HUDEP-2 (cell line): ENCODE results near the gene PRG2.

Experiments
- DNase-seq, 76 experiments: peaks; one replicate each; lab custom pipeline; 2025; ENCODE audit not compliant: unreplicated experiment in 76 of 76; lab: John Stamatoyannopoulos, UW

Gene PRG2

DNA sequence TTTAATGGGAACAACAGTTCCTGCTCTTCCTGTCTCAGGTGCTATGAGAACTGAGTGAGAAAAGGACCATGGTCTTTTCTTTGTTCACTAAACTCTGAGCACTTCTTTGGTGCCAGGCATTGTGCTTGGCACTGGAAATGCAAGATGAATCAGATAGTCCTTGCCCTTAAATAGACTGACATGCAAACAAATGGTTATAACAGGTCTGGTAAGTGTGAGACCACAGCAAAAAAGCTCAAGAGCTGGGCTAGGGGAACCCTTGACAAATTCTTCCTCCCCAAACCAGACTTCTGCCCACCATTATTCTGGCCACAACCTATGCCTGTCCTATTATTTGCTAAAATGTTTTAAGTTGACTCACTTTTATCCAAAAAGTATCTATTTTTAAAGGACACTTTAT, 31.4 kb upstream of the PRG2 start:
- DNase-seq, result no peak

DNA sequence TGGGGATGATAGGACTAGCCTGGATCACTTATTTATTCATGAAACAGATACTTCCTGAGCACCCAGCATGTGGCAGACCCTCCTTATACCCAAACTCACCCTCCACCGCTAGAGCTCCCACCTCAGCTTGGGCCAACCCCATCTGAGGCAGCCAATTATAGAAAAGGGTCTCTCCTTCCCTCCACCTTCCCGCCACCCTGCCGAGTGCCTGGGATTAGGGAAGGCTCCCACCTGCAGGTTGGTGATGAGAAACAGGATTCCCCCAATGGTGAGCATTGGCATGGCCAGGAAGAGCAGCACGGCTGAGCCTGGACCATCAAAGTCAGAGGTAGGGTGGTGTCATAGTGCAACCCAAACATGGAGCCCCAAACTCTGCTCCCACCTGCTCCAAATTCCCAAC, 30.6 kb upstream of the PRG2 start:
- no peak for DNase-seq

DNA sequence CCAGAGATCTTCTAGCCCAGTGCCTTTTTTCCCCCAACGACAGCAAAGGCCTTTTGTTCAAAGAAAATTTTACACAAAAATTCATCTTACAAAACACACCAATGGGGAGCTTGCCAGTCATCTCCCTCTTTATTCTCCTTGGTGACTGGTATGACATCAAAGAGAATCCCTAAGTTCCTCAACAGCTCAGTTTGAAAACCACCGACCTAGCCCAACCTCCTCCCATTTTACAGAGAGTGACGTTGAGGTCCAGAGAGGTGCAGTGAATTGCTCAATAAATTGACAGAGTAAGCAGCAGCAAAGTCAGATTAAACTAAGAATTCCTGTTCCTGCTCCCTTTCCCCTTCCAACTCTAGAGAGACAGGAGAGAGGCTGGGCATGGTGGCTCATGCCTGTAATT, 28.7 kb upstream of the PRG2 start:
- no peak for DNase-seq

DNA sequence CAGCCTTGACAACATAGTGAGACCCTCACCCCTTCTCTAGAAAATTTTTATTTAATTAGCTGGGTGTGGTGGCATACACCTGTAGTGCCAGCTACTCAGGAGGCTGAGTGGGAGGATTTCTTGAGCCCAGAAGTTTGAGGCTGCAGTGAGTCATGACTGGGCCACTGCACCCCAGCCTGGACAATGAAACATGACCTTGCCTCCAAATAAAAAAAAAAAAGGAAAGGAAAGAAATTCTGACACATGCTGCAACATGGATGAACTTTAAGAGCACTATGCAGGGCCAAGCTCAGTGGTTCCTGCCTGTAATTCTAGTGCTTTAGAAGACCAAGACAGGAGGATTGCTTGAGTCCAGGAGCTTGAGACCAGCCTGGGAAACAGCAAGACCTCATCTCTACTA, 27.7 kb upstream of the PRG2 start:
- DNase-seq, result no peak

DNA sequence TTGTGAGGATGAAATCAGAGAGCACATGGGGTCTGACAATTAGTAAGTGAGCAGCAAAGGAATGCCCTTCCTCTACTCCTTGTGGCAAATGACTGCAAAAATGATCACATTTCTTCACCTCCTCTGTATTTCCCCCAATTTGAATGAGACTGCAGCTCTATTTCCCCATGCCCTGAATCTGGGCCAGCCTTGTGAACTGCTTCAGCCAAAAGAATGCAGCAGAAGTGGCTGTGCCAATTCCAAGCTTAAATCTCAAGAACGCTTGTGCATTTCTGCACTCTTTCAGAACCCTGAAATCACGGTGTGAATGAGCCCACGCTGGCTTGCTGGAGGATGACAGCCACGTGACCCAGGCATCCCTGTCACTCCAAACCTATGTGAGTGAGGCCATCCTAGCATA, 26.6 kb upstream of the PRG2 start:
- no peak for DNase-seq

DNA sequence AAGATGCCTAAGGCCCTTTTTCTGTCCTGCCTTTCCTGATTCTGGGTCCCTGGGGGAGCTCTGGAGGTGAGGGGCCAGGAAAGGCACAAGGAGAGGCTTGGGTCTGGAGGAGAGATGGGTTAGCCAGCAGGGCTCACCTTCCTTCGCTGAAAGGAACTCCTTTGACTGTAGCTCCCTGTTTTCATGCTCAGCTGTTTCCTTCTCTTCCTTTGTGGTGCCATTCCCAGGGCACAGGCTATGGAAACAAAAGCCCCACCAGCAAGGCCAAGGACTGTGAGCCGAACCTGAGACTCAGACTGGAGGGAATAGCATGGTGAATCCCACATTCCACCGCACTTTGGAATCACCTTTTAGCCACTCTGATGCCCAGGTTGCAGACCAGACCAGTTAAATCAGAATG, 26.0 kb upstream of the PRG2 start:
- DNase-seq, result no peak

DNA sequence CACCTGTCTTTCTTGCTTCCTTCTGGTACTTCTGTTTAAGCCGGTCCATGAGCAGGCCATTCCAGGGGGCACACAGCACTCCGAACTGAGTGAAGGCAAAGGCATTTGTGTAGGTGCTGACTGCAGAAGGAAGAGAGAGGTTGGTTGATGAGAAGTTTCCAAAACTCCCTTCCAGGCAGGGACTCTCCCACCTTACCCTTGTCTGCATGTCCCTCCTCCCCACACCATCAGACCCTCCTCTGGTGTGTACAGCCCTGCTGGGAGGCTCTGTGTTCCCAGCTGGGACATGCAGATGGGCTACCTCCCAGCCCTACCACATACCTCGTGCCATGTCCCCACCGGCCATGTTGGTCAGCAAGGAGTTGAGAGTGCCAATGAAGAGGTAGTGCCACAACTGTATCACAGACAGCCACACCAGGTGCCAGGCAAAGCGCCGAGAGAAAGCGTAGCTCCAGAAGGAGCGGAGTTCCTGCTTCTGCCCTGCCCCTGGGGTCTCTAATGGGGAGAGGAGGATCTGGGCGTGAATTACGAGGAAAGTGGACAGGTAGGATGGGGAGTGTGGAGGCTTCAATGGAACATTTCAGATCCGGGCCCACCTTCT, 24.3 kb upstream of the PRG2 start:
- DNase-seq, result no peak

DNA sequence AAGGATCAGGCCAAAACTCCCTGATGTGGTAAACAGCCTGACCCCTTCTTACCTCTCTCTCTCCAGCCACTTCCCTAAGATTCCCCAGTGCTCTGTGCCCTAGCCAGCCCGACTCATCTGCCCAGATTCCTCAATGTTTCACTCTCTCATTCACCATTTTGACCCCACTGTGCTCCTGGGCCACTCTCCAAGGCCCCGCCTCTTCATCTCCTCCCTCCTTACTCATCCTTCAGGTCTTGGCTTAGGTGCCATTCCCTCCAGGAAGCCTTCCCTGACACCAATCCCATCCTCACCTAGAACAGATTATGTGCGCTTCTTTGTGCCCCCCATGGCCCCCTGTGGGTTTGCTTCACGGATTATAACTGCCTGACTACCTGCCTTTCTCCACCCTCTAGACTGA, 23.2 kb upstream of the PRG2 start:
- no peak for DNase-seq

DNA sequence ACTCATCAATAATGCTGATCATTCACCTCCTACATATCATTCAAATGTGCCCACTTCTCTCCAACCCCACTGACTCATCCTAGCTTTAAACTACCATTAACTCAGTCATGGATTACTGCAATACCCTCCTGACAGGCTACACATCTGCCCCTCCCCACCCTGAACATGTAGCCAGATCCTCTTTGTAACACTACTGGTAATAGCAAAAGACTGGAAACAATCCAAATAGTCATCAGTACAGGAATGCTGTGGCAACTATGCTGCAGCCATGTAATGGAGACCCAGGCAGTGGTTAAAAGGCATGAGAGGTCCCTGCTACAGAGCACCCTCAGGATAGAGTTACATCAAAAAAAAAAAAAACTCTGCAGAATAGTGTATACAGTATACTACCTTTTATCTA, 19.8 kb upstream of the PRG2 start:
- no peak for DNase-seq

DNA sequence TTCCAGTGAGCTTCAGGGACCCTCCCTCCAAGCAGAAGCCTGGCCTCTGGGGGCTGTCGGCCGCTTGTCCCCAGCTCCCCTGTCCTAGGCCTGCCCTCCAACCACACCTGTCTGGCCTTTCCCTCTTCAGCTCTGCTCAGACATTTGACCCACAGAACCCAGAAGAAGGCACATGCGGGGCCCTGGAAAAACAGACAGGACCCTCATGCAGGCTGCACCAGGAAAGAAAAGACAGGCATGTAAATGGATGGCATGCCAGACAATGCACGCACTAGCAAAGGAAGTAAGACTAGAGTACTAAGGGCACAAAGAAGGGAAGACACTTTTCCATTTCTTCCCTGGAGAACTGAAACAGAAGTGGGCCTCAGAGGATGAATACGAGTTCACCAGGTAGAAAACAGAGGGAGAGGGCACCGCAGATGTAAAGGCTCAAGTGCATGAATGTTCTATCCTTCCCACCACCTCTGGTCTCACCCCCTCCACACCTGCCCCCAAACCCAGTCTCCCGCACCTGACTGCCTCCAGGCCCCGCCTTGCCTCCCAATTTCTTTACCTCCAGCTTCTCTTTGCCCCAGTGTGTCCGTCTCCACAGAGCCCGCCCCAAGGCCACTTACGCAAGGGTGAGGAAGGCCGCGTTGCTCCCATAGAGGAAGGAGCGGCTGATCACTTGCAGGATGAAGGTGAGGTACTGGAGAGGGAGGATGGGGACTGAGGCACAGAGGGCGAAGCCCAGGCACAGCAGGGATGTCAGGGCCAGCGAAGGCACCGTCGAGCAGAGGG, 19.1 kb upstream of the PRG2 start:
- DNase-seq, result no peak

DNA sequence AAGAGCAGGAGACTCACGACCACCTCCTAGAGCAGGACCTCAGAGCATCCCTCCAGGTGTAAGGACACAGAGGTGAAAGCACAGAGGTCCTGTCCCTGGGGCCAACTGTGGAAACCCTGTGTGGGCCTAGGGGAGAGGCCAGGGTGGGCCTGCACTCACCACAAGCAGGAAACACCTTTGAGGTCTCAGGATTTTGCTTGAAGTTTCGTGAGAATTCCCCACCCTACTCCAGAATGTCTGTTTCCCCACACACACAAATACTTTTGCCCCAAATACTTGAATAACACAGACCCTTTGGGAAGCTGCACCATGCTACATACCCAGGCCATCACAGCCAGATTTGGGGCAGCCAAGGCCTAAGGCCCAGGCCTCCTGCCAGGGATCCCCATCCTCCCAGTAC, 18.3 kb upstream of the PRG2 start:
- DNase-seq, result no peak

DNA sequence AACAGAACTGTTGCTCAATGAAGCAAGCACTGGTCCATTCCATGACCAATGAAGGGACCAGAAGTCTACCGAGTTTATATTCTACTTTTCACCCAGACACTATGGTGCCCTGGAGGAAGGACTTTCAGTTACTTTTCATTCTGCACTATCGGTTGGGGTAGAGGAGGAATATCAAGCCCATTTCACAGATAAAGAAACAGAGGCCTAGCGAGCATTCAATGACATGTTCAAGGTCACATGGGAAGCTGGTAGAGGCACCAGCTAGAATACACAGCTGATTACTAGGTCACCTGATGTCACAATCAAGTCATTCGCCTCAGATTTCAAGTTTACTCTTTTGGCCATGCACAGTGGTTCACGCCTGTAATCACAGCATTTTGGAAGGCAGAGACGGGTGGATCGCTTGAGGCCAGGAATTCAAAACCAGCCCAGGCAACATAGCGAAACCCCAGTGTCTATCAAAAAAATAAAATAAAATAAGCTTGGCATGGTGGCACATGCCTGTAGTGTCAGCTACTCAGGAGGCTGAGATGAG, 17.6 kb upstream of the PRG2 start:
- no peak for DNase-seq

DNA sequence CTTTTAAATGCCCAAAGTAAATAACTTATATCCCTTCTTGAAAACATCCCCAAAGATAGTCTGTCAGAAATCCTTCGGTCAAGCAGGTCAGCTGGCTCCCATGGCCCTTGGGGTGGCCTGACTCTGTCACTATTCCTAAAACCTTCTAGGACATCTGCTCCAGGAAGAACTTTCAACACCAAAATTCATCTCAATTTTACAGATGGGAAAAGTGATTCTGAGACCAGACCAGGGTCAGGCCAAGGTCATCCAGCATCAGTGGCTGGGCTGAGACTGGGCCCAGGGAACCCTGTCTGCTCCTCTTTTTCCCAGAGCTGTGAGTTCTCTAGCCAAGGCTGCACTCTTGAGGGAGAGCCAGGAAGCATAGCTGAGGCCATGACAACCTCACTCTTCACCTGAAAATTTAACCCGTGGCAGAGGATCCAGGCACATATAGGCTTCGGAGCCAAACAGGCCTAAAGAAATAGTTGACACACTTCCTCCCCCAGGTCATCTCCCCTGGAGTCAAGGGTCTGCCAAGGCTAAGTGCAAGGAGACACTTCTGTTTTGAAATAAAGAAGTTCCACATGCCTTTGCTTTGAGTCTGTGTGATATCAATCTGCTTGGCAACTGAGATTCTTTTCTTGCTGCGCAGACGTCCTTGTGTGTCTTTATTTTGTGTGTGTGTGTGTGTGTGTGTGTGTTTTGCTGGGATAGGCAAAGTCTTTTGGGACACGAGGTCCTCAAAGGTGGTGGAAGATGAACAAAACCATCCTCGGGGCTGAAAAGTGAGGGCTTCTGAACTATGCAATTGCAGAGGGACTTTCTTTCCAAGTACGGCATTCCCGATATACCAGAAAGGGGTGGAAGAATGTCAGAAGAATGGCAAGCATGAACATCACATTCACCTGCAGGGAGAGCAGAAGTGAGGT, 16.8 kb upstream of the PRG2 start:
- no peak for DNase-seq

DNA sequence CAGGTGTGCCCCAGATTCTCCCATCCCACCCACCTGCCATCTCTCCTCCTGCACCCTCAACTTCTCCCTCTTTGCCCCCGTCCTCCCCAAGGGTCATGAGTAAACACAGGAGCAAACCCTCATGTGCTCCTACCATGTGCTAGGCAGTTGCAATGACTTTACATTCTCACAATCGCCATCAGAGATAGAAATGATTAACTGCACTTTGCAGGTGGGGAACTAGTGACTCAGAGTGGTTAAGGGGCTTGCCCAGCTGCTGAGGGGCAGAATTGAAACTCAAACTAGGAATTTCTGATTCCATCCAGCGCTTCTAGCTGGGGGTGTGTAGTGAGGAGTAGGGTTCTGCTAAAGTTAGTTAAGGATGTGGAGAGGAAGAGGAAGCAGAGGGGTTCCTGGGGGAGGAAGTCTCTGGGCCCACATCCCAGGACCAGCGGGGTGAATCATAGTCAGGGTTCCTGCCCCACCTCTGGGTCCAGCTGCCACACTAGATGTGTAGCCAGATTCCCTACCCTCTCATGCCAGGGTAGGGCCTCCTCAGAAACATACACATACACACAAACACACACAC, 16.0 kb upstream of the PRG2 start:
- peak in 15 of 76 experiments; percentile 11 to 45 (median 27) for DNase-seq

DNA sequence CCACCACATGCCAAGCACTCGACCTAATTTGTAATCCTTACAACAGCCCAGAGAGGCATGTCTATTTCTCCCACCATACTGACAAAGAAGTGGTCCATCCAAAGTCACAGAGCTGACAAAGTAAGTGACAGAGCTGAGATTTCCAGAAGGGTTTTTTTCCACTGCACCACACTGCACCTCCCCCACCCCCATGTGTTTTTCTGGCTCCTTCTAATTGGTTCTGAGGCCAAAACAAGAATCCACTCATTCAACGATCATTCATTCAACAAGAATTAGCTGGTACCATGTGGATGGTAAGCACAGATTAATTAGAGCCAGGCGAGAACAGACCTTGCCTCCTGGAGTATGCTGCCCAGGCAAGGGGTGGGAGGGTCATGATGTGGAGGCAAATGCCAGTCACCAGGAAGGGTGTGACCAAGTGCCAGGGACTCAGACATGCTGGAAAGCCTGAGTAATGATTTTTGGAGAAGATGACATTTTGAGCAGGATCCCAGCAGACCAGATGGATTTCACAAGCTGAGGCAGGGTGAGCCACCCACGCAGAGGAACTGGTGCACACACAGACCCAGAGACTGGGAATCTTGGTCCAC, 14.9 kb upstream of the PRG2 start:
- peak in 9 of 76 experiments; percentile 13 to 33 (median 19) for DNase-seq

DNA sequence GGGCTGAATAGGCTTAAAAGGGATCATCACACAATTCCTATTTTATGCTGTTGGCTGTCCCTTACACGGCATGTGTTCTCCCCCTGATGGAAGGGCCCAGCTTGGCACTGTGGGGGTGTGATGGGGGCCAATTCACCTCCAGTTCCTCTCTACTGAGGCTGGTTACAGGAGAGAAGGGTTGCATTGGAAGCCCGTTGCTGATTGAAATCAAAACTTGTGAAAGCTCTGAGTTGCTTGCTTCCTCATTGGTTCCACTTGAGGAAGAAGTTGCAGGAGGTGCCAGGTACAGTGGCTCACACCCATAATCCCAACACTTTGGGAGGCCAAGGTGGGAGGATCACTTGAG, 13.3 kb upstream of the PRG2 start:
- DNase-seq, result no peak

DNA sequence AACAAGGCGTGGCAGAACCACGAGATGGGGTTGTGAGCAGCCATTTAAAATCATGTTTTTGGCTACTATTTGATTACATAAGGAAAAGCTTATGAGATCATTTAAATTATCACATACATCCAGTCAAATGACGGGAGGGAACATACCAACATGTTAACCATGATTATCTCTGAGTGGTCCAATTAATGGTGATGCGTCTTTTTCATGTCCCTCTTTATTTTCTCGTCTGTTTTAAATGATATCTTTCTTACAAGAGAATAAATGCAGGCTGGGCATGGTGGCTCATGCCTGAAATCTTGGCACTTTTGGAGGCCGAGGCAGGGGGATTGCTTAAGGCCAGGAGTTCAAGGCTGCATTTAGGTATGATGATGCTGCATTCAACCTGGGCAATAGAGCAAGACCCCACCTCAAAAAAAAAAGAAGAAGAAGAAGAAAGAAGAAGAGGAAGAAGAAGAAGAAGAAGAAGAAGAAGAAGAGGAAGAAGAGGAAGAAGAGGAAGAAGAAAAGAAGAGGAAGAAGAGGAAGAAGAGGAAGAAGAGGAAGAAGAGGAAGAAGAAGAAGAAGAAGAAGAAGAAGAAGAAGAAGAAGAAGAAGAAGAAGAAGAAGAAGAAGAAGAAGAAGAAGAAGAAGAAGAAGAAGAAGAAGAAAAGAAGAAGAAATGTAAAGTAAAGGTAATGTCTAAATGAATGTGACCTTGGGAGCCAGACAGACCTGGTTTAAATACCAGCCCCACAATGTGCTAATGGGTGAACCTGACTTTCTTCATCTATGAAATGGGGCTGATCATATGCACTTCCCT, 12.8 kb upstream of the PRG2 start:
- DNase-seq, result peak in 2 of 76 experiments; percentile 54 to 56

DNA sequence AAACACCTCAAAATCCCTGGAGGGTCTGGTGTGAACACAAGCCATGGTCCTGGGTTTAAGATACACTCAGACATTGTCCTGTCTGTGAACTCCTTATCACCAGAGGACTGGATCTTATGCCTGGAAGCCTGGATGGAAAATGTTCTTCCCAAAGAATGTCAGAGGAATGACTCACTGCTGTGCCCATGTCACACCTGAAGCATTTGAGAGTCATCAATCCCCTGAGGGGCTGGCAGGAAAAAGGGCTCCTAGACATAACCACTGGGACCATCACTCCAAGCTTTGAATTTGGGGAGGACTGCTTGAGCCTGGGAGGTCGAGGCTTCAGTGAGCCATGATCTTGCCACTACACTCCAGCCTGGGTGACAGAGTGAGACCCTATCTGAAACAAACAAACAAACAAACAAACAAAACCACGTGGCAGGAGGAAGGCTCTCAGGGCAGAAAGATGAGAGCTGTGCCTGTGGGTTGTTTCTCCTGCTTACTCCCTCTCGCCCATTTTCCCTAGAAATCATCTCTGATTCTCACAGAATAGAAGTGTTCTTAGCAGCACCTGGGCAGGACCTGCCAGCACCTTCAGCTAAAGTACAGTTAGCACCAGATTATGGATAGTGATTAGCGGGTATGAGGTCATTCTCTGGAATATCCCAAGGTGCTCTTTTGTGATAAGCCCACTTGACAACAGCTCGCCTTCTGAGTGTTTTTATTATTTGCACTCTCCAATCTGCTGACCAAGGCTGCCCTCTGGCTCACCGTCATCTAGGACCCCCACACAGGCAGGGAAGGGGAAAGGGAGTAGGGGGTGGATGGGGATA, 11.9 kb upstream of the PRG2 start:
- DNase-seq, result peak in 39 of 76 experiments; percentile 14 to 76 (median 37)

DNA sequence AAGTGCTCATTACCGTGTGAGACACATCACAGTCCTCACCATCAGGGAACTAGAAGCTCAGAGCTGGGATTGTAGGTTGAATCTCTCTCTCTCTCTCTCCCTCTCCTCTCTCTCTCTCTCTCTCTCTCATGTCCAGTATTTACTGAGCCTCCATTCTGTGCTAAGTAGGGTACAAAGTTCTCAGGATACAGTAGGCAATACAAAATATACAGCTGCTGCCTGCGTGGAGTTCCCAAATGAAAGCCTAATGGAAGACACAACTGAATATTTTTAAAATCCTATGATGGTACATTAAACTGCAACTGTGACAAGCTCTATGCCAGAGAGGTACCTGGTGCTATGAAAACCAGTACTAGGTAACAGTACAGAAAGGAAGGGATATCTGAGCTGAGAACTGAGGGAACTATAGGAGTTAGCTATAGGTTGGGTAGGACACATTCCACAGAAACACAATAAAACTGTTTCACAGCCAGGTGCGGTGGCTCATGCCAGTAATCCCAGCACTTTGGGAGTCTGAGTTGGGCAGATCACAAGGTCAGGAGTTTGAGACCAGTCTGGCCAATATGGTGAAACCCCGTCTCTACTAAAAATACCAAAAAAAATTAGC, 9.6 kb upstream of the PRG2 start:
- no peak for DNase-seq
